ENCODE data around the gene GAA.

GRCh38 chr17:80118601-80119270 is 17.4 kb downstream of the GAA start:
- TF ChIP-seq CTCF (IDR thresholded peaks at IDR 0.05) (no peak), POLR2A (IDR thresholded peaks at IDR 0.05) (no peak)
